Esophagus squamous epithelium (tissue), 5 donors: ENCODE measurements around the gene ICAM1. TPM values are rescaled to one million over a fixed set of nuclear protein-coding genes. Genes with fewer than 3 reads are reported as not detected.
A peak's percentile ranks its signal among the peaks of the same experiment; 100 is the strongest.

ENCODE experiments used
- DNase-seq: peaks from one replicate; lab custom pipeline; 2025; lab: John Stamatoyannopoulos, UW
- H3K27ac ChIP-seq, 4 donors: fragments of 200-600 bp; sonication (generic); one replicate each; pipeline ENCODE4 v1.5.1; 2016 to 2019; ENCODE audit warnings: mild to moderate bottlenecking in 1 of 4
- H3K27me3 ChIP-seq, 4 donors: fragments of 200-600 bp; sonication (generic); 1 replicate in 3 of 4; 2 replicates in 1 of 4; pipeline versions ENCODE4 v1.5.1 to v1.6.0; 2017 to 2021; ENCODE audit warnings: antibody characterized with exemption in 1 of 4
- H3K36me3 ChIP-seq, 3 donors: fragments of 200-600 bp; sonication (generic); one replicate each; pipeline ENCODE4 v1.5.1; 2016 to 2019
- H3K4me1 ChIP-seq, 3 donors: fragments of 200-600 bp; sonication (generic); one replicate each; pipeline ENCODE4 v1.5.1; 2017 to 2019
- H3K4me3 ChIP-seq, 4 donors: fragments of 200-600 bp; sonication (generic); 1 replicate in 3 of 4; 2 replicates in 1 of 4; pipeline ENCODE4 v1.5.1; 2016 to 2019; ENCODE audit warnings: mild to moderate bottlenecking in 2 of 4, moderate library complexity in 1 of 4
- H3K9me3 ChIP-seq, 3 donors: fragments of 200-600 bp; sonication (generic); one replicate each; pipeline ENCODE4 v1.5.1; 2016 to 2019
- POLR2A ChIP-seq, 4 donors: fragments of 450-650 bp; IDR thresholded peaks; one replicate each; pipeline ENCODE4 v1.6.1; 2017; ENCODE audit warnings: antibody characterized with exemption in 4 of 4, mild to moderate bottlenecking in 4 of 4, moderate library complexity in 3 of 4
- WGBS, 2 donors: methylation state at CpG; one replicate each; pipeline ENCODE4 v1.1.5; 2018; 5-methylcytosine and 5-hydroxymethylcytosine counted together
- intact Hi-C: fragments of 100-400 bp; cut with DNase I; formaldehyde crosslinking; loops from one replicate; pipeline ENCODE4 v1.15.0; 2022
- total RNA-seq, 4 donors: library from RNA; depleted of rRNA; stranded (reverse); fragments of >200 nt; gene quantifications; one replicate each; pipeline ENCODE4 v1.1.0, GENCODE V29; 2016
- TF ChIP-seq, protein P1 (sequence below), 6 experiments: fragments of 450-650 bp in 4 of 6; fragments of 200-600 bp in 2 of 6; sonication (generic) in 2 of 6; IDR thresholded peaks; one replicate each; pipeline ENCODE4 v1.5.1; 2016 to 2019; ENCODE audit warnings: antibody characterized with exemption in 6 of 6, mild to moderate bottlenecking in 4 of 6, moderate library complexity in 4 of 6
- donor health status: DM: yes; HTN: yes; CAD: no.

The ICAM1 gene
- total RNA-seq, 4 donors from 2014 or later, result 5.4 to 26.4 (median 7.7) TPM

- Histone ChIP-seq H3K27ac (peak overlapping the region in 2 of 4 donors; percentile 36 to 52), H3K36me3 (no peaks in the 10 kb centered on the region), H3K4me1 (peaks cover 64 to 100% (median 68%) of the 10 kb centered on the region in 3 donors), H3K4me3 (peak overlapping the region; percentile 18 to 66 (median 41)), H3K27me3 (peaks cover 27 to 100% (median 41%) of the 10 kb centered on the region in 4 donors), H3K9me3 (no peaks in the 10 kb centered on the region)
- intact Hi-C loops, result no loop called here
- 0 to 2% methylated on average over 3 to 11 of the region's 49 CpGs for WGBS, 2 donors
- TF ChIP-seq, protein P1, sequence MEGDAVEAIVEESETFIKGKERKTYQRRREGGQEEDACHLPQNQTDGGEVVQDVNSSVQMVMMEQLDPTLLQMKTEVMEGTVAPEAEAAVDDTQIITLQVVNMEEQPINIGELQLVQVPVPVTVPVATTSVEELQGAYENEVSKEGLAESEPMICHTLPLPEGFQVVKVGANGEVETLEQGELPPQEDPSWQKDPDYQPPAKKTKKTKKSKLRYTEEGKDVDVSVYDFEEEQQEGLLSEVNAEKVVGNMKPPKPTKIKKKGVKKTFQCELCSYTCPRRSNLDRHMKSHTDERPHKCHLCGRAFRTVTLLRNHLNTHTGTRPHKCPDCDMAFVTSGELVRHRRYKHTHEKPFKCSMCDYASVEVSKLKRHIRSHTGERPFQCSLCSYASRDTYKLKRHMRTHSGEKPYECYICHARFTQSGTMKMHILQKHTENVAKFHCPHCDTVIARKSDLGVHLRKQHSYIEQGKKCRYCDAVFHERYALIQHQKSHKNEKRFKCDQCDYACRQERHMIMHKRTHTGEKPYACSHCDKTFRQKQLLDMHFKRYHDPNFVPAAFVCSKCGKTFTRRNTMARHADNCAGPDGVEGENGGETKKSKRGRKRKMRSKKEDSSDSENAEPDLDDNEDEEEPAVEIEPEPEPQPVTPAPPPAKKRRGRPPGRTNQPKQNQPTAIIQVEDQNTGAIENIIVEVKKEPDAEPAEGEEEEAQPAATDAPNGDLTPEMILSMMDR (IDR thresholded peaks at IDR 0.05), result no peak
- TF ChIP-seq POLR2A (IDR thresholded peaks at IDR 0.05), result no peak
- no peak for DNase-seq
These were observed 20.8 kb downstream of the ICAM1 start for GRCh38 chr19:10291554-10292205.

- peak overlapping the region in 1 of 4 donors; percentile 52 for H3K27ac ChIP-seq
- peak overlapping the region; percentile 18 to 66 (median 41) for H3K4me3 ChIP-seq
- H3K4me1 ChIP-seq, result peaks cover 58 to 95% (median 63%) of the 10 kb centered on the region in 3 donors
- H3K9me3 ChIP-seq, result no peaks in the 10 kb centered on the region
- no peaks in the 10 kb centered on the region for H3K36me3 ChIP-seq
- peaks cover 27 to 99% (median 41%) of the 10 kb centered on the region in 4 donors for H3K27me3 ChIP-seq
- TF ChIP-seq POLR2A (IDR thresholded peaks at IDR 0.05), result no peak
- TF ChIP-seq, protein P1 (IDR thresholded peaks at IDR 0.05), result no peak
- WGBS, 2 donors, result 5 to 8% methylated on average over 10 to 27 of the region's 45 CpGs
- DNase-seq, result no peak
- intact Hi-C loops, result no loop called here
These were observed 21.4 kb downstream of the ICAM1 start for GRCh38 chr19:10292206-10292788.

GRCh38 chr19:10292789-10293636 lies 22.1 kb downstream of the ICAM1 start:
- intact Hi-C loops, result no loop called here
- H3K27me3 ChIP-seq, result peaks cover 27 to 99% (median 41%) of the 10 kb centered on the region in 4 donors
- peak overlapping the region in 1 of 4 donors; percentile 26 for H3K27ac ChIP-seq
- H3K9me3 ChIP-seq, result no peaks in the 10 kb centered on the region
- whole genome bisulfite sequencing, 2 donors, result 21 to 57% methylated on average over 17 to 23 of the region's 56 CpGs
- TF ChIP-seq POLR2A (IDR thresholded peaks at IDR 0.05), result no peak
- TF ChIP-seq, protein P1 (IDR thresholded peaks at IDR 0.05), result no peak
- no peak for DNase-seq
- H3K36me3 ChIP-seq, result no peaks in the 10 kb centered on the region
- peaks cover 55 to 88% (median 57%) of the 10 kb centered on the region in 3 donors for H3K4me1 ChIP-seq
- H3K4me3 ChIP-seq, result peak overlapping the region in 3 of 4 donors; percentile 33 to 66 (median 49)

DNA sequence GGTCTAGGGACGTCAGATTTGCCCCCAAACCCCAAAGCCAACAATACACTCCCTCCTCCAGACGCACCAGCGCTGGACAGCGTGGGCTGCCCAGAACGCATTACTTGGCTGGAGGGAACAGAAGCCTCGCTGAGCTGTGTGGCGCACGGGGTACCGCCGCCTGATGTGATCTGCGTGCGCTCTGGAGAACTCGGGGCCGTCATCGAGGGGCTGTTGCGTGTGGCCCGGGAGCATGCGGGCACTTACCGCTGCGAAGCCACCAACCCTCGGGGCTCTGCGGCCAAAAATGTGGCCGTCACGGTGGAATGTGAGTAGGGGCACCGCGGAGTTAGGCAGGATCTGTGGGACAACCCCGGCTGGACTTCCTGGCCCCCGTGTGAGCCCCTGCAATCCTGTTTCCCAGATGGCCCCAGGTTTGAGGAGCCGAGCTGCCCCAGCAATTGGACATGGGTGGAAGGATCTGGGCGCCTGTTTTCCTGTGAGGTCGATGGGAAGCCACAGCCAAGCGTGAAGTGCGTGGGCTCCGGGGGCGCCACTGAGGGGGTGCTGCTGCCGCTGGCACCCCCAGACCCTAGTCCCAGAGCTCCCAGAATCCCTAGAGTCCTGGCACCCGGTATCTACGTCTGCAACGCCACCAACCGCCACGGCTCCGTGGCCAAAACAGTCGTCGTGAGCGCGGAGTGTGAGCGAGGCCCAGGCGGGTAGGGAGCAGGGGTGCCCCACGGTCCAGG lies 22.9 kb downstream of the ICAM1 start:
- no peak for DNase-seq
- Histone ChIP-seq H3K4me1 (peaks cover 49 to 80% (median 53%) of the 10 kb centered on the region in 3 donors), H3K27me3 (peaks cover 27 to 99% (median 41%) of the 10 kb centered on the region in 4 donors), H3K4me3 (peak overlapping the region in 1 of 4 donors; percentile 2), H3K9me3 (no peaks in the 10 kb centered on the region), H3K36me3 (no peaks in the 10 kb centered on the region), H3K27ac (no peak overlapping the region)
- 66% methylated on average over 7 of the region's 49 CpGs; no CpG with 5 or more reads in 1 of the 2 donors for WGBS, 2 donors
- intact Hi-C loops, result no loop called here
- no peak for TF ChIP-seq POLR2A (IDR thresholded peaks at IDR 0.05)
- TF ChIP-seq, protein P1 (IDR thresholded peaks at IDR 0.05), result no peak
